Panc1 (cell line): Measurements from ENCODE around the gene GCAT. TPM values are rescaled to one million over a fixed set of nuclear protein-coding genes. Genes with fewer than 3 reads are reported as not detected.

Source experiments
- ATAC-seq: fragments of 200-7000 bp; cut with Tn5 transposase; 2 replicates; pipeline ENCODE4 v1.9.1; 2020; ENCODE audit warnings: mild to moderate bottlenecking, moderate library complexity
- BruUV-seq: library from RNA; stranded (reverse); fragments of 400-500 nt; replicated peaks from 2 replicates; lab custom pipeline; 2021; lab: Mats Ljungman, UMichigan
- CTCF ChIA-PET: fragments of 300-600 bp; sonication (Branson Sonifier 250); formaldehyde crosslinking; loops from one replicate; lab custom pipeline; 2022; ENCODE audit warnings: antibody characterized with exemption; lab: Charles Lee
- POLR2A ChIA-PET: fragments of 300-600 bp; sonication (Branson Sonifier 250); formaldehyde crosslinking; loops from one replicate; lab custom pipeline; 2022; ENCODE audit warnings: antibody characterized with exemption; lab: Charles Lee
- DNase-seq: peaks from one replicate; pipeline ENCODE4 v3.0.0-alpha.2; 2010; ENCODE audit warnings: low read depth, low spot score
- H3K27ac ChIP-seq: 2 replicates; pipeline ENCODE4 v1.5.1; 2011; ENCODE audit warnings: mild to moderate bottlenecking, low read length, inconsistent platforms
- H3K27me3 ChIP-seq: fragments of 200-500 bp; sonication (Bioruptor generic); 2 replicates; pipeline ENCODE4 v1.6.0; 2014; ENCODE audit warnings: low read length, inconsistent platforms; ENCODE audit not compliant: control insufficient read depth, insufficient read depth
- H3K36me3 ChIP-seq: fragments of 200-500 bp; sonication (Bioruptor generic); 2 replicates; pipeline ENCODE4 v1.5.1; 2014; ENCODE audit warnings: inconsistent platforms, mild to moderate bottlenecking, low read length, moderate library complexity; ENCODE audit not compliant: control insufficient read depth, insufficient read depth
- H3K4me1 ChIP-seq: 2 replicates; pipeline ENCODE4 v1.5.1; 2011; ENCODE audit warnings: inconsistent platforms, mild to moderate bottlenecking, low read length, moderate library complexity; ENCODE audit not compliant: control insufficient read depth, insufficient read depth
- H3K4me3 ChIP-seq, 2 experiments: 2 replicates each; pipeline ENCODE4 v1.5.1; 2011 to 2012; ENCODE audit warnings: low read depth in 2 of 2, low read length in 2 of 2, mild to moderate bottlenecking in 2 of 2, inconsistent platforms in 1 of 2, moderate library complexity in 1 of 2
- H3K9me3 ChIP-seq: fragments of 200-500 bp; sonication (Bioruptor generic); 2 replicates; pipeline ENCODE4 v1.5.1; 2014; ENCODE audit warnings: low read depth, mild to moderate bottlenecking, inconsistent platforms, low read length, moderate library complexity; ENCODE audit not compliant: control insufficient read depth, insufficient read depth
- CTCF ChIP-seq: fragments of 450-650 bp; IDR thresholded peaks from 2 replicates; pipeline ENCODE4 v1.5.1; 2017; ENCODE audit warnings: mild to moderate bottlenecking
- POLR2AphosphoS5 ChIP-seq: IDR thresholded peaks from 2 replicates; pipeline ENCODE4 v1.6.1; 2012; ENCODE audit warnings: mild to moderate bottlenecking, low read depth, low read length, moderate library complexity
- REST ChIP-seq, 2 experiments: IDR thresholded peaks; 2 replicates each; pipeline ENCODE4 v1.6.1; 2011 to 2012; ENCODE audit warnings: low read depth in 2 of 2, control low read depth in 1 of 2, low read length in 1 of 2, mild to moderate bottlenecking in 1 of 2, moderate library complexity in 1 of 2; ENCODE audit not compliant: insufficient read depth in 1 of 2
- SIN3A ChIP-seq: IDR thresholded peaks from 2 replicates; pipeline ENCODE4 v1.6.1; 2012; ENCODE audit warnings: low read depth, mild to moderate bottlenecking, low read length, moderate library complexity, borderline replicate concordance; ENCODE audit not compliant: insufficient read depth
- TCF7L2 ChIP-seq: IDR thresholded peaks from 2 replicates; pipeline ENCODE4 v1.6.1; 2011; ENCODE audit warnings: mild to moderate bottlenecking, low read depth, low read length, inconsistent platforms
- in situ Hi-C: cut with HindIII; loops from 2 replicates; pipeline ENCODE4 v1.10.0; 2016; ENCODE audit warnings: low sequenced_read_pairs, low pct_unique_long_range_greater_than_20kb
- intact Hi-C: fragments of 100-400 bp; cut with micrococcal nuclease; formaldehyde crosslinking; loops from one replicate; pipeline ENCODE4 v1.10.0; 2022; ENCODE audit not compliant: unreplicated experiment
- total RNA-seq: library from RNA; stranded (reverse); gene quantifications from one replicate; pipeline ENCODE4 v1.2.1, GENCODE V29; 2021; ENCODE audit not compliant: unreplicated experiment

GCAT gene
- total RNA-seq, 1 experiment from 2014 or later, result 11.2 TPM

GRCh38 chr22:37774728-37775127 lies 33.0 kb upstream of the GCAT start:
- H3K9me3 ChIP-seq, result no peaks in the 10 kb centered on the region
- BruUV-seq, result no TSS peak
- CTCF ChIA-PET, result no interaction called here
- intact Hi-C loops, result no loop called here
- no peak overlapping the region for H3K27ac ChIP-seq
- H3K4me1 ChIP-seq, result peaks cover 7% of the 10 kb centered on the region
- H3K27me3 ChIP-seq, result no peaks in the 10 kb centered on the region
- no peaks in the 10 kb centered on the region for H3K36me3 ChIP-seq
- TF ChIP-seq CTCF (no peak), REST (IDR thresholded peaks at IDR 0.05; ENCODE audit: insufficient read depth in 1 of 2, low read depth in 2 of 2, low read length in 1 of 2) (no peak), SIN3A (no peak), POLR2AphosphoS5 (no peak), TCF7L2 (no peak)
- H3K4me3 ChIP-seq, result no peak overlapping the region
- DNase-seq, result no peak
- ATAC-seq, result no peak
- in situ Hi-C loops, result no loop called here
- POLR2A ChIA-PET, result no interaction called here

GRCh38 chr22:37775785-37776638 lies 31.7 kb upstream of the GCAT start:
- peak; percentile 29 for ATAC-seq

More at GRCh38 chr22:37775785-37776638, 31.7 kb upstream of the GCAT start:
- TSS peak; percentile 12 for BruUV-seq
- Histone ChIP-seq H3K4me1 (peaks cover 7% of the 10 kb centered on the region), H3K4me3 (no peak overlapping the region), H3K36me3 (no peaks in the 10 kb centered on the region), H3K27me3 (no peaks in the 10 kb centered on the region), H3K9me3 (no peaks in the 10 kb centered on the region), H3K27ac (no peak overlapping the region)
- TF ChIP-seq POLR2AphosphoS5 (no peak), CTCF (no peak), SIN3A (no peak), TCF7L2 (no peak), REST (IDR thresholded peaks at IDR 0.05; ENCODE audit: insufficient read depth in 1 of 2, low read depth in 2 of 2, low read length in 1 of 2) (no peak)
- in situ Hi-C loops, result no loop called here
- CTCF ChIA-PET, result no interaction called here
- POLR2A ChIA-PET, result interaction anchor here (0.5 to 0.6 kb wide), 2 partner anchors 163 to 1246 kb away, joined by 8 to 10 read pairs; no protein-coding TSS in a partner anchor
- no peak for DNase-seq
- intact Hi-C loops, result no loop called here
